HepG2 (cell line): ENCODE data around the gene SH3D21. TPM values are rescaled to one million over a fixed set of nuclear protein-coding genes. Genes with fewer than 3 reads are reported as not detected.
A peak's percentile ranks its signal among the peaks of the same experiment; 100 is the strongest.

Experiments
- CEBPB ChIP-seq: IDR thresholded peaks from 2 replicates; pipeline ENCODE4 v1.6.1; 2011; ENCODE audit warnings: low read depth, low read length, improper control_type of control experiment, borderline replicate concordance
- FOXO1 ChIP-seq: sonication (generic); formaldehyde crosslinking; IDR thresholded peaks from 2 replicates; pipeline ENCODE4 v1.4.0; 2020; ENCODE audit warnings: missing genetic modification reagents
- KDM2A ChIP-seq: sonication (generic); formaldehyde crosslinking; IDR thresholded peaks from 2 replicates; pipeline ENCODE4 v1.4.0; 2020; ENCODE audit warnings: low read depth, missing genetic modification reagents, borderline replicate concordance
- MXD4 ChIP-seq: IDR thresholded peaks from 2 replicates; pipeline ENCODE4 v1.6.1; 2016; ENCODE audit warnings: mild to moderate bottlenecking, missing biosample characterization, missing genetic modification reagents
- MZF1 ChIP-seq: sonication (generic); formaldehyde crosslinking; IDR thresholded peaks from 2 replicates; pipeline ENCODE4 v1.8.1; 2023; ENCODE audit warnings: mild to moderate bottlenecking, missing genetic modification reagents, borderline replicate concordance
- NR2F6 ChIP-seq, 2 experiments: IDR thresholded peaks; 2 replicates each; pipeline ENCODE4 v1.6.1; 2016; ENCODE audit warnings: antibody characterized with exemption in 1 of 2, mild to moderate bottlenecking in 1 of 2
- PAXIP1 ChIP-seq: sonication (generic); formaldehyde crosslinking; conservative IDR thresholded peaks from 2 replicates; pipeline ENCODE4 v1.4.0; 2020; ENCODE audit warnings: mild to moderate bottlenecking, missing genetic modification reagents, moderate library complexity
- REXO4 ChIP-seq: sonication (generic); formaldehyde crosslinking; IDR thresholded peaks from 2 replicates; pipeline ENCODE4 v1.8.0; 2022; ENCODE audit warnings: missing genetic modification reagents, mild to moderate bottlenecking, borderline replicate concordance
- TRIM24 ChIP-seq: sonication (generic); formaldehyde crosslinking; IDR thresholded peaks from 2 replicates; pipeline ENCODE4 v1.8.0; 2022; ENCODE audit warnings: mild to moderate bottlenecking, missing genetic modification reagents
- WIZ ChIP-seq: sonication (generic); formaldehyde crosslinking; IDR thresholded peaks from 2 replicates; pipeline ENCODE4 v1.5.1; 2020; ENCODE audit warnings: mild to moderate bottlenecking, missing genetic modification reagents
- ZFP82 ChIP-seq: sonication (generic); formaldehyde crosslinking; IDR thresholded peaks from 2 replicates; pipeline ENCODE4 v1.5.1; 2020; ENCODE audit warnings: mild to moderate bottlenecking, missing genetic modification reagents, borderline replicate concordance
- ZNF136 ChIP-seq: sonication (generic); formaldehyde crosslinking; IDR thresholded peaks from 2 replicates; pipeline ENCODE4 v1.8.1; 2022; ENCODE audit warnings: low read depth, mild to moderate bottlenecking, moderate library complexity, missing genetic modification reagents
- ZNF576 ChIP-seq: sonication (generic); formaldehyde crosslinking; IDR thresholded peaks from 2 replicates; pipeline ENCODE4 v1.4.0; 2020; ENCODE audit warnings: mild to moderate bottlenecking, missing genetic modification reagents
- ZNF687 ChIP-seq: sonication (generic); formaldehyde crosslinking; IDR thresholded peaks from 2 replicates; pipeline ENCODE4 v1.5.1; 2020; ENCODE audit warnings: mild to moderate bottlenecking, missing genetic modification reagents, moderate library complexity
- ZSCAN21 ChIP-seq: sonication (generic); formaldehyde crosslinking; IDR thresholded peaks from 2 replicates; pipeline ENCODE4 v1.8.0; 2022; ENCODE audit warnings: mild to moderate bottlenecking, missing genetic modification reagents, moderate library complexity, borderline replicate concordance
- polyA plus RNA-seq, 8 experiments: library from polyadenylated mRNA; depleted of rRNA in 3 of 8; stranded (reverse) in 7 of 8; unstranded in 1 of 8; fragments of >200 nt; fragmentation: Illumina TruSeq in 4 of 8; extraction: Trizol in 4 of 8; gene quantifications; 2 replicates each; pipeline versions ENCODE4 v1.2.1 to v1.2.3, GENCODE V29; 2011 to 2016; ENCODE audit warnings: low read depth in 4 of 8, missing spikeins in 1 of 8, mixed read lengths in 1 of 8; ENCODE audit not compliant: insufficient read depth in 1 of 8
- total RNA-seq, 5 experiments: library from RNA; depleted of rRNA; stranded (reverse); fragments of >200 nt; fragmentation: Illumina TruSeq; extraction: Trizol; gene quantifications; 2 replicates each; pipeline ENCODE4 v1.2.3, GENCODE V29; 2016; ENCODE audit warnings: low read depth in 1 of 5
- TF ChIP-seq, protein P1 (sequence below): sonication (generic); formaldehyde crosslinking; IDR thresholded peaks from 2 replicates; pipeline ENCODE4 v1.4.0; 2020; ENCODE audit warnings: missing genetic modification reagents

SH3D21 gene
- total and polyA plus RNA-seq, 2 of the 13 experiments (the other 11 are each of a cell fraction or from before 2014, with no cell fraction given), result 5.1 to 8.6 TPM

GRCh38 chr1:36352125-36352909 lies 46.1 kb downstream of the SH3D21 start (continued):
- TF ChIP-seq ZNF687 (peak; percentile 92), KDM2A (0 out of 2 replicates have a peak, but pooled peaks have one; percentile 44), NR2F6 (IDR thresholded peaks at IDR 0.05) (no peak), NR2F6 (CRISPR knock-in tag; IDR thresholded peaks at IDR 0.05) (0 out of 2 replicates have a peak, but pooled peaks have one; percentile 11), PAXIP1 (CRISPR knock-in tag) (peak; percentile 93), FOXO1 (peak; percentile 50; the same call in 1 of the 2 replicates), ZSCAN21 (CRISPR knock-in tag) (no peak), ZFP82 (CRISPR knock-in tag) (no peak), WIZ (CRISPR knock-in tag) (0 out of 2 replicates have a peak, but pooled peaks have one; percentile 11), MXD4 (0 out of 2 replicates have a peak, but pooled peaks have one; percentile 36), MZF1 (CRISPR knock-in tag) (no peak), TRIM24 (CRISPR knock-in tag) (no peak), REXO4 (no peak), ZNF136 (CRISPR knock-in tag) (no peak), ZNF576 (CRISPR knock-in tag) (no peak), CEBPB (no peak)
- TF ChIP-seq, protein P1, sequence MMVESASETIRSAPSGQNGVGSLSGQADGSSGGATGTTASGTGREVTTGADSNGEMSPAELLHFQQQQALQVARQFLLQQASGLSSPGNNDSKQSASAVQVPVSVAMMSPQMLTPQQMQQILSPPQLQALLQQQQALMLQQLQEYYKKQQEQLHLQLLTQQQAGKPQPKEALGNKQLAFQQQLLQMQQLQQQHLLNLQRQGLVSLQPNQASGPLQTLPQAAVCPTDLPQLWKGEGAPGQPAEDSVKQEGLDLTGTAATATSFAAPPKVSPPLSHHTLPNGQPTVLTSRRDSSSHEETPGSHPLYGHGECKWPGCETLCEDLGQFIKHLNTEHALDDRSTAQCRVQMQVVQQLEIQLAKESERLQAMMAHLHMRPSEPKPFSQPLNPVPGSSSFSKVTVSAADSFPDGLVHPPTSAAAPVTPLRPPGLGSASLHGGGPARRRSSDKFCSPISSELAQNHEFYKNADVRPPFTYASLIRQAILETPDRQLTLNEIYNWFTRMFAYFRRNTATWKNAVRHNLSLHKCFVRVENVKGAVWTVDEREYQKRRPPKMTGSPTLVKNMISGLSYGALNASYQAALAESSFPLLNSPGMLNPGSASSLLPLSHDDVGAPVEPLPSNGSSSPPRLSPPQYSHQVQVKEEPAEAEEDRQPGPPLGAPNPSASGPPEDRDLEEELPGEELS (CRISPR knock-in tag), result peak; percentile 42; the same call in 1 of the 2 replicates
